Measurements from ENCODE around the gene VAV3. TPM values are rescaled to one million over a fixed set of nuclear protein-coding genes. Genes with fewer than 3 reads are reported as not detected.

The VAV3 gene
- total RNA-seq, 5 donors from 2014 or later (not counting 1 experiment from before 2014, with no cell fraction given), result 3.7 to 13.4 (median 4.6) TPM

GRCh38 chr1:107934578-107934977, 30.4 kb downstream of the VAV3 start:
- Mint-ChIP-seq H3K9me3 (no peaks in the 10 kb centered on the region), H3K27ac (peak overlapping the region; percentile 17 to 74), H3K36me3 (no peaks in the 10 kb centered on the region), H3K4me1 (peaks cover 34 to 50% (median 36%) of the 10 kb centered on the region in 3 donors), H3K27me3 (no peaks in the 10 kb centered on the region), H3K4me3 (peak overlapping the region; percentile 53 to 64 (median 56))
- ATAC-seq (replicated peaks in 1 of 4), result no peak
- peak in 1 of 35 experiments; percentile 11 for DNase-seq
- Histone ChIP-seq H3K4me1 (ENCODE audit: control insufficient read depth in 1 of 2, extremely low read depth in 1 of 2, insufficient read depth in 2 of 2, low read length in 2 of 2) (peaks cover 11 to 17% of the 10 kb centered on the region in 2 experiments), H3K36me3 (ENCODE audit: control insufficient read depth in 2 of 2, extremely low read depth in 1 of 2, insufficient read depth in 1 of 2, low read length in 1 of 2) (no peaks in the 10 kb centered on the region), H3K9me3 (no peaks in the 10 kb centered on the region), H3K4me3 (ENCODE audit: control insufficient read depth in 1 of 2, extremely low read depth in 1 of 2, low read length in 1 of 2) (peak overlapping the region in 1 of 2 donors; percentile 1), H3K27me3 (replicated peaks in 1 of 2; ENCODE audit: control insufficient read depth in 2 of 2, extremely low read depth in 1 of 2, insufficient read depth in 2 of 2, low read length in 1 of 2) (no peaks in the 10 kb centered on the region), H3K27ac (ENCODE audit: low read length) (no peak overlapping the region)
- ChIA-PET CTCF (no interaction called here), POLR2A (no interaction called here)
- no CpG with 5 or more reads among the region's 5 CpGs for WGBS (ENCODE audit: insufficient coverage)

- CTCF ChIA-PET, result no interaction called here
- no peak overlapping the region for H3K27ac Mint-ChIP-seq
Measured at GRCh38 chr1:107933736-107934135, 31.2 kb downstream of the VAV3 start.

GRCh38 chr1:107930292-107930691, 34.7 kb downstream of the VAV3 start:
- H3K9me3 ChIP-seq, result no peaks in the 10 kb centered on the region
- H3K27ac ChIP-seq (ENCODE audit: low read length), result no peak overlapping the region
- no peaks in the 10 kb centered on the region for H3K9me3 Mint-ChIP-seq
- no peaks in the 10 kb centered on the region for H3K36me3 Mint-ChIP-seq
- H3K27me3 Mint-ChIP-seq, result no peaks in the 10 kb centered on the region
- H3K4me1 ChIP-seq (ENCODE audit: control insufficient read depth in 1 of 2, extremely low read depth in 1 of 2, insufficient read depth in 2 of 2, low read length in 2 of 2), result peaks cover 12 to 13% of the 10 kb centered on the region in 2 experiments
- DNase-seq (no peak), ATAC-seq (replicated peaks in 1 of 4) (no peak)
- H3K36me3 ChIP-seq (ENCODE audit: control insufficient read depth in 2 of 2, extremely low read depth in 1 of 2, insufficient read depth in 1 of 2, low read length in 1 of 2), result no peaks in the 10 kb centered on the region
- no peak overlapping the region for H3K4me3 Mint-ChIP-seq
- POLR2A ChIA-PET, result no interaction called here
- CTCF ChIA-PET, result no interaction called here
- H3K27ac Mint-ChIP-seq, result no peak overlapping the region
- H3K4me1 Mint-ChIP-seq, result peaks cover 22 to 41% (median 25%) of the 10 kb centered on the region in 3 donors
- no peak overlapping the region for H3K4me3 ChIP-seq (ENCODE audit: control insufficient read depth in 1 of 2, extremely low read depth in 1 of 2, low read length in 1 of 2)
- no CpG with 5 or more reads among the region's 1 CpG for WGBS (ENCODE audit: insufficient coverage)
- no peaks in the 10 kb centered on the region for H3K27me3 ChIP-seq (replicated peaks in 1 of 2; ENCODE audit: control insufficient read depth in 2 of 2, extremely low read depth in 1 of 2, insufficient read depth in 2 of 2, low read length in 1 of 2)

More at GRCh38 chr1:107933736-107934135, 31.2 kb downstream of the VAV3 start:
- DNase-seq (no peak), ATAC-seq (replicated peaks in 1 of 4) (no peak)
- H3K9me3 Mint-ChIP-seq, result no peaks in the 10 kb centered on the region
- POLR2A ChIA-PET, result interaction anchor here in 1 of 2 donors (0.6 kb wide), 1 partner anchor 20 kb away, joined by 3 read pairs; no protein-coding TSS in a partner anchor
- Histone ChIP-seq H3K27me3 (replicated peaks in 1 of 2; ENCODE audit: control insufficient read depth in 2 of 2, extremely low read depth in 1 of 2, insufficient read depth in 2 of 2, low read length in 1 of 2) (no peaks in the 10 kb centered on the region), H3K4me3 (ENCODE audit: control insufficient read depth in 1 of 2, extremely low read depth in 1 of 2, low read length in 1 of 2) (no peak overlapping the region), H3K36me3 (ENCODE audit: control insufficient read depth in 2 of 2, extremely low read depth in 1 of 2, insufficient read depth in 1 of 2, low read length in 1 of 2) (no peaks in the 10 kb centered on the region), H3K9me3 (no peaks in the 10 kb centered on the region), H3K27ac (ENCODE audit: low read length) (no peak overlapping the region), H3K4me1 (ENCODE audit: control insufficient read depth in 1 of 2, extremely low read depth in 1 of 2, insufficient read depth in 2 of 2, low read length in 2 of 2) (peaks cover 11 to 17% of the 10 kb centered on the region in 2 experiments)
- peaks cover 34 to 49% (median 36%) of the 10 kb centered on the region in 3 donors for H3K4me1 Mint-ChIP-seq
- no peaks in the 10 kb centered on the region for H3K27me3 Mint-ChIP-seq
- no peak overlapping the region for H3K4me3 Mint-ChIP-seq
- WGBS (ENCODE audit: insufficient coverage), result no CpG with 5 or more reads among the region's 1 CpG
- H3K36me3 Mint-ChIP-seq, result no peaks in the 10 kb centered on the region

GRCh38 chr1:107927820-107928219, 37.2 kb downstream of the VAV3 start:
- Histone ChIP-seq H3K27me3 (replicated peaks in 1 of 2; ENCODE audit: control insufficient read depth in 2 of 2, extremely low read depth in 1 of 2, insufficient read depth in 2 of 2, low read length in 1 of 2) (no peaks in the 10 kb centered on the region), H3K9me3 (no peaks in the 10 kb centered on the region), H3K4me3 (ENCODE audit: control insufficient read depth in 1 of 2, extremely low read depth in 1 of 2, low read length in 1 of 2) (no peak overlapping the region), H3K36me3 (ENCODE audit: control insufficient read depth in 2 of 2, extremely low read depth in 1 of 2, insufficient read depth in 1 of 2, low read length in 1 of 2) (no peaks in the 10 kb centered on the region), H3K27ac (ENCODE audit: low read length) (no peak overlapping the region), H3K4me1 (ENCODE audit: control insufficient read depth in 1 of 2, extremely low read depth in 1 of 2, insufficient read depth in 2 of 2, low read length in 2 of 2) (peaks cover 2 to 13% of the 10 kb centered on the region in 2 experiments)
- POLR2A ChIA-PET, result no interaction called here
- ATAC-seq (replicated peaks in 1 of 4) (no peak), DNase-seq (no peak)
- no peak overlapping the region for H3K27ac Mint-ChIP-seq
- H3K4me3 Mint-ChIP-seq, result no peak overlapping the region
- CTCF ChIA-PET, result no interaction called here
- no CpG with 5 or more reads among the region's 2 CpGs for WGBS (ENCODE audit: insufficient coverage)
- peaks cover 2% of the 10 kb centered on the region for H3K36me3 Mint-ChIP-seq
- peaks cover 14 to 27% (median 15%) of the 10 kb centered on the region in 3 donors for H3K4me1 Mint-ChIP-seq
- no peaks in the 10 kb centered on the region for H3K27me3 Mint-ChIP-seq
- no peaks in the 10 kb centered on the region for H3K9me3 Mint-ChIP-seq

- DNase-seq (no peak), ATAC-seq (replicated peaks in 1 of 4) (no peak)
- Mint-ChIP-seq H3K27ac (no peak overlapping the region), H3K9me3 (no peaks in the 10 kb centered on the region), H3K4me3 (no peak overlapping the region), H3K27me3 (no peaks in the 10 kb centered on the region), H3K4me1 (peaks cover 16 to 26% (median 20%) of the 10 kb centered on the region in 3 donors), H3K36me3 (peaks cover 2% of the 10 kb centered on the region)
- Histone ChIP-seq H3K27me3 (replicated peaks in 1 of 2; ENCODE audit: control insufficient read depth in 2 of 2, extremely low read depth in 1 of 2, insufficient read depth in 2 of 2, low read length in 1 of 2) (no peaks in the 10 kb centered on the region), H3K36me3 (ENCODE audit: control insufficient read depth in 2 of 2, extremely low read depth in 1 of 2, insufficient read depth in 1 of 2, low read length in 1 of 2) (no peaks in the 10 kb centered on the region), H3K4me1 (ENCODE audit: control insufficient read depth in 1 of 2, extremely low read depth in 1 of 2, insufficient read depth in 2 of 2, low read length in 2 of 2) (peaks cover 3 to 13% of the 10 kb centered on the region in 2 experiments), H3K27ac (ENCODE audit: low read length) (no peak overlapping the region), H3K9me3 (no peaks in the 10 kb centered on the region), H3K4me3 (ENCODE audit: control insufficient read depth in 1 of 2, extremely low read depth in 1 of 2, low read length in 1 of 2) (no peak overlapping the region)
- WGBS (ENCODE audit: insufficient coverage), result no CpG with 5 or more reads among the region's 3 CpGs
- ChIA-PET POLR2A (no interaction called here), CTCF (no interaction called here)
Measured at GRCh38 chr1:107926436-107927080, 38.4 kb downstream of the VAV3 start.

GRCh38 chr1:107925565-107925964, 39.4 kb downstream of the VAV3 start:
- ChIA-PET POLR2A (no interaction called here), CTCF (no interaction called here)
- H3K4me3 Mint-ChIP-seq, result no peak overlapping the region

More at GRCh38 chr1:107925565-107925964, 39.4 kb downstream of the VAV3 start:
- ATAC-seq (replicated peaks in 1 of 4), result no peak
- Mint-ChIP-seq H3K36me3 (peaks cover 2% of the 10 kb centered on the region), H3K27me3 (no peaks in the 10 kb centered on the region), H3K9me3 (no peaks in the 10 kb centered on the region), H3K4me1 (peaks cover 19 to 33% (median 27%) of the 10 kb centered on the region in 3 donors), H3K27ac (no peak overlapping the region)
- H3K9me3 ChIP-seq, result no peaks in the 10 kb centered on the region
- no peak overlapping the region for H3K27ac ChIP-seq (ENCODE audit: low read length)
- H3K4me3 ChIP-seq (ENCODE audit: control insufficient read depth in 1 of 2, extremely low read depth in 1 of 2, low read length in 1 of 2), result no peak overlapping the region
- H3K4me1 ChIP-seq (ENCODE audit: control insufficient read depth in 1 of 2, extremely low read depth in 1 of 2, insufficient read depth in 2 of 2, low read length in 2 of 2), result peaks cover 8 to 13% of the 10 kb centered on the region in 2 experiments
- no peak for DNase-seq
- H3K36me3 ChIP-seq (ENCODE audit: control insufficient read depth in 2 of 2, extremely low read depth in 1 of 2, insufficient read depth in 1 of 2, low read length in 1 of 2), result no peaks in the 10 kb centered on the region
- no CpG with 5 or more reads among the region's 1 CpG for WGBS (ENCODE audit: insufficient coverage)
- H3K27me3 ChIP-seq (replicated peaks in 1 of 2; ENCODE audit: control insufficient read depth in 2 of 2, extremely low read depth in 1 of 2, insufficient read depth in 2 of 2, low read length in 1 of 2), result no peaks in the 10 kb centered on the region

All from T-cell (primary cell).